GM12864 (cell line): ENCODE data around the gene FBLN1.

Experiments
- DNase-seq: peaks from one replicate; pipeline ENCODE4 v3.0.0-alpha.2; 2011; ENCODE audit warnings: low read depth
- H3K4me3 ChIP-seq: 2 replicates; pipeline ENCODE4 v1.5.1; 2011; ENCODE audit warnings: mild to moderate bottlenecking, low read depth, low read length, control low read depth
- CTCF ChIP-seq: IDR thresholded peaks from 2 replicates; pipeline ENCODE4 v1.5.1; 2011; ENCODE audit warnings: low read depth, mild to moderate bottlenecking, moderate library complexity, low read length, control low read depth, inconsistent platforms; ENCODE audit errors: missing control alignments

FBLN1 gene

GRCh38 chr22:45508814-45509213 is 6.1 kb downstream of the FBLN1 start:
- TF ChIP-seq CTCF = no peak
- no peak overlapping the region for H3K4me3 ChIP-seq
- no peak for DNase-seq

- TF ChIP-seq CTCF = no peak
- no peak overlapping the region for H3K4me3 ChIP-seq
- DNase-seq = no peak
Measured at GRCh38 chr22:45510376-45511232, 7.9 kb downstream of the FBLN1 start.

- DNase-seq = no peak
- no peak overlapping the region for H3K4me3 ChIP-seq
- no peak for TF ChIP-seq CTCF
Measured at GRCh38 chr22:45511847-45512261, 9.2 kb downstream of the FBLN1 start.

- no peak for DNase-seq
Measured at GRCh38 chr22:45512363-45512762, 9.7 kb downstream of the FBLN1 start.

GRCh38 chr22:45515676-45516075 is 13.0 kb downstream of the FBLN1 start:
- no peak for TF ChIP-seq CTCF
- DNase-seq = no peak
- H3K4me3 ChIP-seq = no peak overlapping the region

More at GRCh38 chr22:45512363-45512762, 9.7 kb downstream of the FBLN1 start:
- no peak overlapping the region for H3K4me3 ChIP-seq
- TF ChIP-seq CTCF = no peak

- no peak overlapping the region for H3K4me3 ChIP-seq
- DNase-seq = no peak
- no peak for TF ChIP-seq CTCF
Measured at GRCh38 chr22:45516163-45516562, 13.5 kb downstream of the FBLN1 start.
